GM06990 (cell line): ENCODE data around the gene GPR55.
"Not testable (repeated sequence)": the region's sequence is repeated elsewhere in the genome, so short reads cannot be mapped to it uniquely, and the experiment has no call there.

Source experiments
- DNase-seq: peaks from one replicate; pipeline ENCODE4 v3.0.0-alpha.2; 2011; ENCODE audit not compliant: insufficient read length; ENCODE audit errors: extremely low read depth
- H3K27me3 ChIP-seq: replicated peaks from 2 replicates; pipeline ENCODE4 v1.6.0; 2011; ENCODE audit warnings: low read length; ENCODE audit not compliant: control insufficient read depth, insufficient read depth
- H3K36me3 ChIP-seq: 2 replicates; pipeline ENCODE4 v1.5.1; 2011; ENCODE audit warnings: low read length; ENCODE audit not compliant: control insufficient read depth, insufficient read depth
- H3K4me3 ChIP-seq: replicated peaks from 2 replicates; pipeline ENCODE4 v1.5.1; 2011; ENCODE audit warnings: low read depth, mild to moderate bottlenecking, control low read depth, low read length
- CTCF ChIP-seq: IDR thresholded peaks from 2 replicates; pipeline ENCODE4 v1.5.1; 2011; ENCODE audit warnings: low read length, control low read depth, mild to moderate bottlenecking, inconsistent platforms; ENCODE audit not compliant: insufficient read depth, poor library complexity, severe bottlenecking

GPR55 gene

GRCh38 chr2:230924470-230925341 lies at the start of gene GPR55:
Gene GPR55, minus strand, starts transcription at chr2:230925242. Its CDS starts 14,280 bp downstream, at chr2:230910962.
- H3K27me3 ChIP-seq: no peaks in the 10 kb centered on the region
- peak; percentile 80 for DNase-seq
- no peaks in the 10 kb centered on the region for H3K36me3 ChIP-seq
- peak within 1 kb of the TSS; percentile 74 for H3K4me3 ChIP-seq
- TF ChIP-seq CTCF: peak; percentile 74

- no peaks in the 10 kb centered on the region for H3K27me3 ChIP-seq
- peak overlapping the region; percentile 5; the same call in 1 of the 2 replicates for H3K4me3 ChIP-seq
- H3K36me3 ChIP-seq: no peaks in the 10 kb centered on the region
- no peak for TF ChIP-seq CTCF
- DNase-seq: peak; percentile 83
Measured at GRCh38 chr2:230974096-230974913, 49.3 kb upstream of the GPR55 start.

- Histone ChIP-seq H3K27me3 (no peaks in the 10 kb centered on the region), H3K36me3 (no peaks in the 10 kb centered on the region), H3K4me3 (no peak overlapping the region)
- no peak for TF ChIP-seq CTCF
- no peak for DNase-seq
Measured at GRCh38 chr2:230972046-230972445, 47.0 kb upstream of the GPR55 start.

- H3K36me3 ChIP-seq: no peaks in the 10 kb centered on the region
- DNase-seq: no peak
- no peaks in the 10 kb centered on the region for H3K27me3 ChIP-seq
- no peak for TF ChIP-seq CTCF
- peak overlapping the region; percentile 57 for H3K4me3 ChIP-seq
Measured at GRCh38 chr2:230969659-230970015, 44.6 kb upstream of the GPR55 start.

- no peaks in the 10 kb centered on the region for H3K27me3 ChIP-seq
- TF ChIP-seq CTCF: no peak
- H3K36me3 ChIP-seq: no peaks in the 10 kb centered on the region
- peak overlapping the region; percentile 57 for H3K4me3 ChIP-seq
- DNase-seq: no peak
Measured at GRCh38 chr2:230968921-230969658, 44.0 kb upstream of the GPR55 start.

- not testable (repeated sequence) for H3K36me3 ChIP-seq, H3K4me3 ChIP-seq, DNase-seq, H3K27me3 ChIP-seq
Measured at GRCh38 chr2:230968314-230968713, 43.3 kb upstream of the GPR55 start.
